HG02763 (cell line): Measurements from ENCODE around the gene C5orf34.
"Not testable (repeated sequence)": the region's sequence is repeated elsewhere in the genome, so short reads cannot be mapped to it uniquely, and the experiment has no call there.

ENCODE experiments used
- ATAC-seq: cut with Tn5 transposase; IDR thresholded peaks from one replicate; pipeline ENCODE4 v1.9.1; 2021; ENCODE audit warnings: mild to moderate bottlenecking, moderate library complexity; ENCODE audit not compliant: unreplicated experiment

The C5orf34 gene

GRCh38 chr5:43514816-43515677, at the start of gene C5orf34:
Gene C5orf34 (minus strand): TSS chr5:43515148. CDS start chr5:43509339, 5,809 bp downstream.
- peak; percentile 100 for ATAC-seq

DNA sequence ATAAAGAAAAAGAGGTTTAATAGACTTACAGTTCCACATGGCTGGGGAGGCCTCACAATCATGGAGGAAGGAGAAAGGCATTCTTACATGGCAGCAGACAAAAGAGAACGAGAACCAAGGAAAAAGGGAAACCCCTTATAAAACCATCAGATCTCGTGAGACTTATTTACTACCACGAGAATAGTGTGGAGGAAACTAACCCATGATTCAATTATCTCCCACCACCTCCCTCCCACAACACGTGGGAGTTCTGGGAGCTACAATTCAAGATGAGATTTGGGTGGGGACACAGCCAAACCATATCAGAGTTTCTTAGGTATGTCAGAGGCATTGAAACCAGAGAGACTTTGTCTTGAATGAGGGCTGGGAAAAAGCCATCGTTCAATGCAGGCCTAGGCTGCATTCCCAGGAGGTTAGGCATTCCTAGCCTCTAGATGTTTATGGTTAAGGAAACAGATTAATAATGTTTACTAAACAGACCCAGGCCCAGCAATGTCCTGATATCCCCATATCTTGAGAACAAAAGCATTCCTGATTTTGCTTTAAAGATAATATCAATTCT, 49.4 kb upstream of the C5orf34 start:
- no peak for ATAC-seq

DNA sequence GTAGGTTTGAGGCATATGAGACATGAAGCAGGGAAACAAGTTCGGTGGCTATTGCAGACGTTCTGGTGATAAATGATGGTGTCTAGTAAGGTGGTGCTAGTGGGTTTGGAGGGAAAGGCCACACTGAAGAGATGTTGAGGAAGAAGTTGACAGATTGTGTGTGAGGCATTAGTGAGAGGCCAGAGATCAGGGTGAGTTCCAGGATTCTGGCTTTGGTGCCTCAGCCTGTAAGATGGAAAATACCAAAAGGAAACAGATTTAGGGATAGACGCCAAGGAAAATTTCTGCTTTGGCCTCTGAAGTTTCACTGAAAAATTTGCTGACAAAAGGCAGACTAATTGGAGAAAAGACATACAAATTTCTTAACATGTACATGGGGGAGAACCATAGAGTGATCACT, 48.4 kb upstream of the C5orf34 start:
- ATAC-seq, result no peak

- ATAC-seq, result no peak
Observed at GRCh38 chr5:43561356-43561755, 46.4 kb upstream of the C5orf34 start.

- no peak for ATAC-seq
Observed at GRCh38 chr5:43560128-43560527, 45.2 kb upstream of the C5orf34 start.

DNA sequence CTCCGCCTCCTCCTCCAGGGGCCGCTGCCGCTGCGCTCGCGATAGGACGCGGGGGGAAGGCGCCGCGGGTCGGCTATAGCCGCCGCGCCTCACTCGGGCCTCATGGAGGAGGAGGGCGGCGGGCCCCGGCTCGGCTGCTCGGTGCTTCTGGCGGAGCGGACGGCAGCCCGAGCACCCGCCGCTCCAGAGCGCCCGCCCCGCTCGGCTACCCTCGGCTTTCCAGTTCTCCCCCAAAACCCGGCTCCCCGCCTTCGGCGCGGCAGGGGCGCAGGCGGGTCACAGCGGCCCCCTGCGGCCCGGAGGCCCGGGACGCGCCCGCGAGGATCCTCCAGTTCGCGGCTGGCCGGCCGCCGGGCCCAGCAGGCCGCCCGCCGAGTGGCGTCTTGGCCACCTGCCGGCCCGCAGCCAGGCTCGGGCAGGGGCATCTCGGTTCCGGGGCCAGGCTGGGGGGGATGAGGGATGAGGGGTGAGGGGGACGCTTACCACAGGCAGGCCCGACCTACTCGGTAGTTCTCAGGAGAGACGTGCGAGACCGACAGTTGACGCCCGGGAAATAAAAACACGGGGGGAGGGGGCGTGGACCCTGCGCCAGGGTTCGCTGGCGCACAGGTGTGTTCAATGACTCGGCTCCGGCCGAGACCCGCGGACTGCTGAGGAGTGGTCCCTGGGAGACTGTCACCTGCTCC, 42.1 kb upstream of the C5orf34 start, which contains the start of gene PAIP1:
Gene PAIP1 (minus strand): TSS at position 221 of the 686 bp plus-strand sequence. CDS start 231 bp downstream, outside the sequence.
- ATAC-seq, result peak; percentile 77

DNA sequence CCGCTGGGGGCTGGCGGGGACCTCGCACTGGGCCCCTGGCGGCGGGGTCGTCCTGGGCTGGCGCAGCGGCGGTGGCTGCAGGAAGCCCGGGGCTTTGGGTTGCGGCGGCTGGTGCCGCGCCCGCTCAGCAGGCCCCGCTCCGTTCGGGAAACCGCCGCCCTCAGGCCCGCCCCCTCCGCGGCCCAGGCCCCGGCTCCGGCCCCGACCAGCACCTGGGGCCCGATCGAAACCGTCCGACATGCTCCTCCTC, 41.6 kb upstream of the C5orf34 start:
- ATAC-seq, result peak; percentile 89

- peak; percentile 29 for ATAC-seq
Observed at GRCh38 chr5:43555895-43556606, 41.1 kb upstream of the C5orf34 start.

- ATAC-seq, result no peak
Observed at GRCh38 chr5:43554497-43554896, 39.5 kb upstream of the C5orf34 start.

- ATAC-seq, result no peak
Observed at GRCh38 chr5:43553381-43553780, 38.4 kb upstream of the C5orf34 start.

DNA sequence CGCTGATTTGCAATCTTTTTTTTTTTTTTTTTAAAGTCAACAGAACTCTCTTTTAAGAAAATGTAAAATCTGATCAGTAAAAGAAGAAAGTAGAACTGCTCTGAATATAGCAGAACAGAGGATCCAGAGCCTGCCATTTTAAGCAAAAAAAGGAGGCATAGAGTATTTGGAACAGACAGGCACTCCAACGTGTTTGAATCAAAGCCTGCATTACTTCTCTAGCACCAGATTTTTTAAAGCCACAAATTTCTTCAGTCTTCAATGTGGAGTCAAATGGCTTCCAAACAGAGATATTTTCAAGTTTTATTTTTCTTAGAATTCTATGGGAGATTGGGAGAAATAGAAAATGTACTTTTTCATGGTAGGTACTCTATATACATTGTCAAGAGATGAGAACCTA, 36.8 kb upstream of the C5orf34 start:
- ATAC-seq, result no peak

- ATAC-seq, result not testable (repeated sequence)
Observed at GRCh38 chr5:43549272-43549671, 34.3 kb upstream of the C5orf34 start.

GRCh38 chr5:43548358-43548757, 33.4 kb upstream of the C5orf34 start:
- no peak for ATAC-seq

- no peak for ATAC-seq
Observed at GRCh38 chr5:43547532-43547931, 32.6 kb upstream of the C5orf34 start.

GRCh38 chr5:43543434-43543833, 28.5 kb upstream of the C5orf34 start:
- ATAC-seq, result no peak

- ATAC-seq, result no peak
Observed at GRCh38 chr5:43540746-43541145, 25.8 kb upstream of the C5orf34 start.

DNA sequence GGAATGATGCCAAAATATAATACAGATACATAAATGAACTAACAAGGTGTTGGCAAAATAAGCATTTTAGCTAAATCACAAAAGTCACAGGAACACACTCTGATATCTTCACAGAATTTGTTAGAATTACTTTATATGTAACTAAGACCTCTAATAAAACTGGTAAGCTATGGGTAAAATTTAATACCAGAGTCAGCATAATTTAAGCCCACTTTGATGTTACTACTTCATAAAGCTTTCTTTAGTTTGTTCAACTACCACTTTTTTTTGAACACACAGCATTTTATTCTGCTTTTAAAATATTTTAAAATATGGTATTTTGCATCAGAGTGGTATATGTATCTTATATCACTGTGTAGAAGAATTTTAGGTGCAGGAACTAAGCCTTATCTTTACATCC, 22.0 kb upstream of the C5orf34 start:
- ATAC-seq, result no peak

DNA sequence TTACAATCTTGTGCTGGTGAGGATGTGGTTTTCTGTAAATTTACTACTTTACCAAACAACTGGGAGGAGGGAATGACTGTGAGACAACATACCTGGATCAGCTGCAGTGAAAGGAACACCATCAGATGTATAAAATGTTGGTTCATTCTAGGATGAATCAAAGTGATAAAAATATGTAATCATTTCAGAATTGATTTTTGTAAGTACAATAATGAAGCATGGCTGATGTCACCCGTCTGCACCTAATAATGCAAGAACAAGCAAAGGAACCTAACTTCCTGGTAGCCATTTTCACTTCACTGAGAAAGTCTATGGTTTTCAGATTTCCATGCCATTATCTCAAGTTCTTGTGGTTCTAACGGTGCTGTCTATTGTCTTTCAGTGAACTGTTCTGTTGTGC, 18.7 kb upstream of the C5orf34 start:
- ATAC-seq, result no peak

DNA sequence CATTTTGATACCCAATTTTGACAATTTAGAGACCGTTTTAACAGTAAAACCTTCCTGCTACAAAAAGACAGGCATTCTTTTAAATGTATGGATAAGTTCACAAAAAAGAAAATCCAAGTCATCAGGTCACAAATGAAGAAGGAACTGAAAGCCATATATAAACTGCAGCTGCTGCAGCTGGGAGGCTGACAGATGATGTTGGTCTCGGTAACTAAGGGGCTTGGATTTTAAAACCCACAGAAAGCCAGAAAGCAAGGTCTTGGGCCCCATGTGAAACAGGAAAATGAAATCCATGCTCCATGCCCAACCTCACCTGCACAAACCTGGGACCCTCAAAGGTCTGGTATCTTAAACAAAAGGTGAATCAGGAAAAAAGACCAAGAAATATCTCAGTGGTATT, 15.7 kb upstream of the C5orf34 start:
- ATAC-seq, result no peak

- ATAC-seq, result no peak
Observed at GRCh38 chr5:43523662-43524072, 8.7 kb upstream of the C5orf34 start.

- ATAC-seq, result no peak
Observed at GRCh38 chr5:43520615-43521014, 5.7 kb upstream of the C5orf34 start.
